Gastrocnemius medialis (tissue), 4 donors: ENCODE measurements around the gene GMCL2.

Experiments used
- CTCF ChIP-seq, 5 experiments: fragments of 450-650 bp in 3 of 5; fragments of 200-600 bp in 2 of 5; sonication (generic) in 2 of 5; IDR thresholded peaks in 4 of 5; conservative IDR thresholded peaks in 1 of 5; 1 replicate in 4 of 5; 2 replicates in 1 of 5; pipeline ENCODE4 v1.5.1; 2016 to 2019; ENCODE audit warnings: antibody characterized with exemption in 5 of 5, mild to moderate bottlenecking in 3 of 5, moderate library complexity in 3 of 5
- POLR2A ChIP-seq, 2 donors: fragments of 450-650 bp; IDR thresholded peaks; one replicate each; pipeline ENCODE4 v1.6.1; 2017; ENCODE audit warnings: antibody characterized with exemption in 2 of 2, mild to moderate bottlenecking in 2 of 2, moderate library complexity in 2 of 2

DNA sequence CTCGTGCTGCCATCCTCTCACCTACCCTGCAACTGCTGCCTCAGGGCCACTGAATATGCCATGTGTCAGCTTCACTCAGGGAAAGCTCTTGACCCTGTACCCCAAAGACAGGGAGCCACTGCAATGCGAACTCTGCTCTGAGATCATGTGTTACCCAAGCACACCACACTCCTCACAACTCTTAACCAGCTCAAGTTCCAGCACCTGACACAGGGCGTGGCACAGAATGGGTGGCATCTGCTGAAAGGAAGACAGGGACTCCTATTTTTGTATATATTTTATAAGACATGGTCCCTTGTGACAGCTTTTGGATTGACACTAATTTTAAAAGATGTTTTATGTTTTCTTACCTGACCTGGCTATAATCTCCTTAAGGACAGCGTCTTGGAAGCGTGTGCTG is 34.7 kb upstream of the GMCL2 start:
- TF ChIP-seq CTCF (IDR thresholded peaks at IDR 0.05 in 4 of 5, conservative IDR thresholded peaks at IDR 0.05 in 1 of 5) = no peak
- TF ChIP-seq POLR2A (IDR thresholded peaks at IDR 0.05) = no peak
